K562 (cell line): Measurements from ENCODE around the gene TBC1D1. TPM values are rescaled to one million over a fixed set of nuclear protein-coding genes. Genes with fewer than 3 reads are reported as not detected.
A peak's percentile ranks its signal among the peaks of the same experiment; 100 is the strongest.

ENCODE experiments used
- ATF7 ChIP-seq: fragments of 450-650 bp; IDR thresholded peaks from 2 replicates; pipeline ENCODE4 v1.7.1; 2014; ENCODE audit warnings: mild to moderate bottlenecking, moderate library complexity
- BDP1 ChIP-seq: IDR thresholded peaks from 3 replicates; pipeline ENCODE4 v1.6.1; 2011; ENCODE audit not compliant: insufficient read length, insufficient read depth
- CEBPG ChIP-seq, 3 experiments: fragments of 200-800 bp in 1 of 3; sonication (Bioruptor generic) in 1 of 3; sonication (generic) in 1 of 3; formaldehyde crosslinking in 1 of 3; IDR thresholded peaks in 2 of 3; conservative IDR thresholded peaks in 1 of 3; 2 replicates each; pipeline versions ENCODE4 v1.6.1 to v1.8.0; 2016 to 2022; ENCODE audit warnings: missing compliant biosample characterization in 2 of 3, missing genetic modification characterization in 2 of 3, mild to moderate bottlenecking in 1 of 3, missing genetic modification reagents in 1 of 3
- EGR1 ChIP-seq: fragments of 450-650 bp; conservative IDR thresholded peaks from 2 replicates; pipeline ENCODE4 v1.6.1; 2017; ENCODE audit warnings: mild to moderate bottlenecking
- ETV5 ChIP-seq: sonication (generic); formaldehyde crosslinking; IDR thresholded peaks from 2 replicates; pipeline ENCODE4 v1.4.0; 2020; ENCODE audit warnings: low read depth, mild to moderate bottlenecking, missing genetic modification reagents
- GABPB2 ChIP-seq: fragments of 250-450 bp; sonication (Bioruptor Pico); conservative IDR thresholded peaks from 2 replicates; pipeline ENCODE4 v1.5.1; 2021; ENCODE audit warnings: mild to moderate bottlenecking
- HDAC1 ChIP-seq, 2 experiments: fragments of 450-650 bp; IDR thresholded peaks; 2 replicates each; pipeline ENCODE4 v1.6.1; 2016 to 2017; ENCODE audit warnings: inconsistent platforms in 1 of 2, mild to moderate bottlenecking in 1 of 2, moderate library complexity in 1 of 2
- POLR2A ChIP-seq: fragments of 450-650 bp; conservative IDR thresholded peaks from 2 replicates; pipeline ENCODE4 v1.6.1; 2016
- POLR2AphosphoS5 ChIP-seq: IDR thresholded peaks from 2 replicates; pipeline ENCODE4 v1.6.1; 2011; ENCODE audit warnings: mild to moderate bottlenecking, low read depth, low read length, moderate library complexity; ENCODE audit not compliant: control insufficient read depth, insufficient read depth
- SLC30A9 ChIP-seq: fragments of 250-450 bp; sonication (Bioruptor Pico); IDR thresholded peaks from 2 replicates; pipeline ENCODE4 v1.8.0; 2022; ENCODE audit warnings: mild to moderate bottlenecking, moderate library complexity
- SMC3 ChIP-seq: conservative IDR thresholded peaks from 2 replicates; pipeline ENCODE4 v1.6.1; 2011; ENCODE audit warnings: low read depth, low read length, improper control_type of control experiment; ENCODE audit not compliant: insufficient read depth
- SNRNP70 ChIP-seq: fragments of 200-400 bp; formaldehyde crosslinking; optimal IDR thresholded peaks from 2 replicates; pipeline ENCODE3; 2017; ENCODE audit warnings: low read depth, low read length
- ZNF282 ChIP-seq: sonication (generic); formaldehyde crosslinking; IDR thresholded peaks from 2 replicates; pipeline ENCODE4 v1.8.1; 2023; ENCODE audit warnings: missing genetic modification reagents
- polyA plus RNA-seq, 8 experiments: library from polyadenylated mRNA; depleted of rRNA in 4 of 8; stranded (reverse) in 5 of 8; unstranded in 3 of 8; fragments of >200 nt; fragmentation: Nextera tagmentation in 2 of 8; fragmentation: Illumina TruSeq in 1 of 8; extraction: Ambion mirVana in 2 of 8; extraction: Trizol in 1 of 8; gene quantifications; 2 replicates each; pipeline versions ENCODE4 v1.2.1 to v1.2.3, GENCODE V29; 2011 to 2014; ENCODE audit warnings: inconsistent platforms in 1 of 8, missing spikeins in 1 of 8
- total RNA-seq, 7 experiments: library from RNA; depleted of rRNA in 6 of 7; stranded (reverse); fragments of >200 nt in 6 of 7; fragmentation: Illumina TruSeq in 2 of 7; extraction: Trizol in 2 of 7; gene quantifications; 2 replicates each; pipeline versions ENCODE4 v1.2.1 to v1.2.3, GENCODE V29; 2011 to 2021; ENCODE audit warnings: low replicate concordance in 1 of 7
- TF ChIP-seq, protein P1 (sequence below), 2 experiments: fragments of 450-650 bp; IDR thresholded peaks; 2 replicates each; pipeline ENCODE4 v1.6.1; 2018; ENCODE audit warnings: mild to moderate bottlenecking in 2 of 2, low read depth in 1 of 2; ENCODE audit not compliant: partially characterized antibody in 2 of 2
- TF ChIP-seq, protein P2 (sequence below): fragments of 450-650 bp; formaldehyde crosslinking; IDR thresholded peaks from 2 replicates; pipeline ENCODE4 v1.4.0; 2022; ENCODE audit warnings: mild to moderate bottlenecking, moderate library complexity
- TF ChIP-seq, protein P3 (sequence below): IDR thresholded peaks from 2 replicates; pipeline ENCODE4 v1.6.1; 2012; ENCODE audit warnings: low read depth, low read length, improper control_type of control experiment, borderline replicate concordance
- TF ChIP-seq, protein P4 (sequence below): fragments of 450-650 bp; formaldehyde crosslinking; IDR thresholded peaks from 2 replicates; pipeline ENCODE4 v1.4.0; 2022; ENCODE audit warnings: missing genetic modification characterization
- TF ChIP-seq, protein P5 (sequence below): sonication (generic); formaldehyde crosslinking; IDR thresholded peaks from 2 replicates; pipeline ENCODE4 v1.8.1; 2022; ENCODE audit warnings: missing genetic modification reagents

Gene TBC1D1
- total and polyA plus RNA-seq, 9 of the 15 experiments (the other 6 are each of a cell fraction or from before 2014, with no cell fraction given): 0.59 to 14.2 (median 8.8) TPM

DNA sequence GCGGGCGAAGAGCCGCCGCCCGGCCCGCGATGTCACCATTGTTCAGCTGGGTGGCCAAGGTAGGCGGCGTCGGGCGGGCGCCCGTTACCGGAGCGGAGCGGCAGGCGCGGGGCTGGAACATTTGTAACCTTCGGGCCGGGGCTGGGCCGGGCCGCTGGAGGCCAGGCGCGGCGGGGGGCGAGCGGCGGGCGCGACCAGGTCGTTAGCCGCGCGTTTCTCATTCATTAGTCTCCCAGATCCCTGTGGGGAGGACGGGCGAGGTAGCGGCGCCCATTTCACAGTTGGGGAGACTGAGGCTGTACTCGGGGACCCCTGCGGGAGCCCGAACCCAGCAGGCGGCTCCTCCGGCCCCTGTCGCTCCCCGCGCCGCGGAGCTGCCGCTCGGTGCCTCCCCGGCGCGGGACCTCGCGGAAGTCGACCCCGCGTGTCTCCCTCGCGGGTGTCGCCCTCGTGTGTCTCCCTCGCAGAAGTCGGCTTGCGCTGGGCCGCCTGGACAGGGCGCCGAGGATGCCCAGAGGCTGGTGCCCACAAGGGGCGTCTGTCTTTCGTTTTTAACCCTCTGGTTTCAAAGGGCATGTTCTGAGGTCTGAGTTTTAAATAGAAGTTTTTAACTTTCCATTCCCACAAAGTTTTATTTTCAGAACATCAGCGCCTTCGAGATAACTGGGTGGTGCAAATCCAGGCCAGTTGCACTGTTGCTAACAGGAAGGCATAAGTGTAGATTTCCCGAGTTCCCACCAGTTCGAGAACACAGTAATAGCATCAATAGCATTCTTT is 86.8 kb downstream of the TBC1D1 start (continued):
- TF ChIP-seq, protein P1, sequence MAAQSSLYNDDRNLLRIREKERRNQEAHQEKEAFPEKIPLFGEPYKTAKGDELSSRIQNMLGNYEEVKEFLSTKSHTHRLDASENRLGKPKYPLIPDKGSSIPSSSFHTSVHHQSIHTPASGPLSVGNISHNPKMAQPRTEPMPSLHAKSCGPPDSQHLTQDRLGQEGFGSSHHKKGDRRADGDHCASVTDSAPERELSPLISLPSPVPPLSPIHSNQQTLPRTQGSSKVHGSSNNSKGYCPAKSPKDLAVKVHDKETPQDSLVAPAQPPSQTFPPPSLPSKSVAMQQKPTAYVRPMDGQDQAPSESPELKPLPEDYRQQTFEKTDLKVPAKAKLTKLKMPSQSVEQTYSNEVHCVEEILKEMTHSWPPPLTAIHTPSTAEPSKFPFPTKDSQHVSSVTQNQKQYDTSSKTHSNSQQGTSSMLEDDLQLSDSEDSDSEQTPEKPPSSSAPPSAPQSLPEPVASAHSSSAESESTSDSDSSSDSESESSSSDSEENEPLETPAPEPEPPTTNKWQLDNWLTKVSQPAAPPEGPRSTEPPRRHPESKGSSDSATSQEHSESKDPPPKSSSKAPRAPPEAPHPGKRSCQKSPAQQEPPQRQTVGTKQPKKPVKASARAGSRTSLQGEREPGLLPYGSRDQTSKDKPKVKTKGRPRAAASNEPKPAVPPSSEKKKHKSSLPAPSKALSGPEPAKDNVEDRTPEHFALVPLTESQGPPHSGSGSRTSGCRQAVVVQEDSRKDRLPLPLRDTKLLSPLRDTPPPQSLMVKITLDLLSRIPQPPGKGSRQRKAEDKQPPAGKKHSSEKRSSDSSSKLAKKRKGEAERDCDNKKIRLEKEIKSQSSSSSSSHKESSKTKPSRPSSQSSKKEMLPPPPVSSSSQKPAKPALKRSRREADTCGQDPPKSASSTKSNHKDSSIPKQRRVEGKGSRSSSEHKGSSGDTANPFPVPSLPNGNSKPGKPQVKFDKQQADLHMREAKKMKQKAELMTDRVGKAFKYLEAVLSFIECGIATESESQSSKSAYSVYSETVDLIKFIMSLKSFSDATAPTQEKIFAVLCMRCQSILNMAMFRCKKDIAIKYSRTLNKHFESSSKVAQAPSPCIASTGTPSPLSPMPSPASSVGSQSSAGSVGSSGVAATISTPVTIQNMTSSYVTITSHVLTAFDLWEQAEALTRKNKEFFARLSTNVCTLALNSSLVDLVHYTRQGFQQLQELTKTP (IDR thresholded peaks at IDR 0.05; ENCODE audit: low read depth in 1 of 2, partially characterized antibody in 2 of 2): no peak
- no peak for TF ChIP-seq BDP1
- no peak for TF ChIP-seq GABPB2 (CRISPR knock-in tag)
- TF ChIP-seq, protein P2, sequence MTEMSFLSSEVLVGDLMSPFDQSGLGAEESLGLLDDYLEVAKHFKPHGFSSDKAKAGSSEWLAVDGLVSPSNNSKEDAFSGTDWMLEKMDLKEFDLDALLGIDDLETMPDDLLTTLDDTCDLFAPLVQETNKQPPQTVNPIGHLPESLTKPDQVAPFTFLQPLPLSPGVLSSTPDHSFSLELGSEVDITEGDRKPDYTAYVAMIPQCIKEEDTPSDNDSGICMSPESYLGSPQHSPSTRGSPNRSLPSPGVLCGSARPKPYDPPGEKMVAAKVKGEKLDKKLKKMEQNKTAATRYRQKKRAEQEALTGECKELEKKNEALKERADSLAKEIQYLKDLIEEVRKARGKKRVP (CRISPR knock-in tag): no peak
- TF ChIP-seq SMC3: no peak
- TF ChIP-seq, protein P3, sequence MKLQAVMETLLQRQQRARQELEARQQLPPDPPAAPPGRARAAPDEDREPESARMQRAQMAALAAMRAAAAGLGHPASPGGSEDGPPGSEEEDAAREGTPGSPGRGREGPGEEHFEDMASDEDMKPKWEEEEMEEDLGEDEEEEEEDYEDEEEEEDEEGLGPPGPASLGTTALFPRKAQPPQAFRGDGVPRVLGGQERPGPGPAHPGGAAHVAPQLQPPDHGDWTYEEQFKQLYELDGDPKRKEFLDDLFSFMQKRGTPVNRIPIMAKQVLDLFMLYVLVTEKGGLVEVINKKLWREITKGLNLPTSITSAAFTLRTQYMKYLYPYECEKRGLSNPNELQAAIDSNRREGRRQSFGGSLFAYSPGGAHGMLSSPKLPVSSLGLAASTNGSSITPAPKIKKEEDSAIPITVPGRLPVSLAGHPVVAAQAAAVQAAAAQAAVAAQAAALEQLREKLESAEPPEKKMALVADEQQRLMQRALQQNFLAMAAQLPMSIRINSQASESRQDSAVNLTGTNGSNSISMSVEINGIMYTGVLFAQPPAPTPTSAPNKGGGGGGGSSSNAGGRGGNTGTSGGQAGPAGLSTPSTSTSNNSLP: no peak
- TF ChIP-seq CEBPG (CRISPR knock-in tag; IDR thresholded peaks at IDR 0.05): no peak
- no peak for TF ChIP-seq CEBPG (tag; conservative IDR thresholded peaks at IDR 0.05 in 1 of 2, IDR thresholded peaks at IDR 0.05 in 1 of 2)
- TF ChIP-seq POLR2AphosphoS5: no peak
- 0 out of 2 replicates have a peak, but pooled peaks have one; percentile 32 for TF ChIP-seq ETV5
- TF ChIP-seq ATF7: no peak
- TF ChIP-seq SNRNP70: no peak
- no peak for TF ChIP-seq SLC30A9
- TF ChIP-seq, protein P4, sequence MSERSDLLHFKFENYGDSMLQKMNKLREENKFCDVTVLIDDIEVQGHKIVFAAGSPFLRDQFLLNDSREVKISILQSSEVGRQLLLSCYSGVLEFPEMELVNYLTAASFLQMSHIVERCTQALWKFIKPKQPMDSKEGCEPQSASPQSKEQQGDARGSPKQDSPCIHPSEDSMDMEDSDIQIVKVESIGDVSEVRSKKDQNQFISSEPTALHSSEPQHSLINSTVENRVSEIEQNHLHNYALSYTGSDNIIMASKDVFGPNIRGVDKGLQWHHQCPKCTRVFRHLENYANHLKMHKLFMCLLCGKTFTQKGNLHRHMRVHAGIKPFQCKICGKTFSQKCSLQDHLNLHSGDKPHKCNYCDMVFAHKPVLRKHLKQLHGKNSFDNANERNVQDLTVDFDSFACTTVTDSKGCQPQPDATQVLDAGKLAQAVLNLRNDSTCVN (CRISPR knock-in tag): no peak
- peak; percentile 52; the same call in 1 of the 2 replicates for TF ChIP-seq ZNF282 (CRISPR knock-in tag)
- no peak for TF ChIP-seq HDAC1 (IDR thresholded peaks at IDR 0.05)
- TF ChIP-seq POLR2A: no peak
- TF ChIP-seq, protein P5, sequence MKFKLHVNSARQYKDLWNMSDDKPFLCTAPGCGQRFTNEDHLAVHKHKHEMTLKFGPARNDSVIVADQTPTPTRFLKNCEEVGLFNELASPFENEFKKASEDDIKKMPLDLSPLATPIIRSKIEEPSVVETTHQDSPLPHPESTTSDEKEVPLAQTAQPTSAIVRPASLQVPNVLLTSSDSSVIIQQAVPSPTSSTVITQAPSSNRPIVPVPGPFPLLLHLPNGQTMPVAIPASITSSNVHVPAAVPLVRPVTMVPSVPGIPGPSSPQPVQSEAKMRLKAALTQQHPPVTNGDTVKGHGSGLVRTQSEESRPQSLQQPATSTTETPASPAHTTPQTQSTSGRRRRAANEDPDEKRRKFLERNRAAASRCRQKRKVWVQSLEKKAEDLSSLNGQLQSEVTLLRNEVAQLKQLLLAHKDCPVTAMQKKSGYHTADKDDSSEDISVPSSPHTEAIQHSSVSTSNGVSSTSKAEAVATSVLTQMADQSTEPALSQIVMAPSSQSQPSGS (CRISPR knock-in tag): no peak; the same call in 1 of the 2 replicates
- no peak for TF ChIP-seq EGR1
